Immature natural killer cell (primary cell): ENCODE data around the gene PAX3. TPM values are rescaled to one million over a fixed set of nuclear protein-coding genes. Genes with fewer than 3 reads are reported as not detected.

Experiments used
- DNase-seq, 3 donors: peaks; one replicate each; pipeline ENCODE4 v3.0.0; 2022; ENCODE audit warnings: mixed read lengths in 1 of 3
- H3K27ac Mint-ChIP-seq, 6 donors: one replicate each; pipeline ENCODE4 v1.8.0; 2020; ENCODE audit warnings: mixed read lengths in 6 of 6, mild to moderate bottlenecking in 5 of 6, inconsistent platforms in 4 of 6, moderate library complexity in 3 of 6
- H3K27me3 Mint-ChIP-seq, 3 donors: one replicate each; pipeline ENCODE4 v1.8.0; 2020 to 2021; ENCODE audit warnings: low read depth in 3 of 3, mild to moderate bottlenecking in 3 of 3, mixed read lengths in 3 of 3, moderate library complexity in 3 of 3, inconsistent platforms in 1 of 3
- H3K36me3 Mint-ChIP-seq, 3 donors: one replicate each; pipeline ENCODE4 v1.8.0; 2020; ENCODE audit warnings: mixed read lengths in 3 of 3, inconsistent platforms in 2 of 3, mild to moderate bottlenecking in 2 of 3
- H3K4me1 Mint-ChIP-seq, 2 donors: one replicate each; pipeline ENCODE4 v1.8.0; 2020; ENCODE audit warnings: inconsistent platforms in 2 of 2, mild to moderate bottlenecking in 2 of 2, mixed read lengths in 2 of 2, moderate library complexity in 1 of 2
- H3K4me3 Mint-ChIP-seq, 5 donors: one replicate each; pipeline ENCODE4 v1.8.0; 2020; ENCODE audit warnings: mild to moderate bottlenecking in 5 of 5, mixed read lengths in 5 of 5, inconsistent platforms in 3 of 5, moderate library complexity in 3 of 5
- H3K9me3 Mint-ChIP-seq, 6 donors: one replicate each; pipeline ENCODE4 v1.8.0; 2020; ENCODE audit warnings: mild to moderate bottlenecking in 6 of 6, mixed read lengths in 6 of 6, inconsistent platforms in 4 of 6, moderate library complexity in 3 of 6
- polyA plus RNA-seq, 3 donors: library from polyadenylated mRNA; unstranded; fragments of 300-500 nt; fragmentation: Illumina TruSeq; gene quantifications; one replicate each; pipeline ENCODE4 v1.2.3, GENCODE V29; 2021

Gene PAX3
- polyA plus RNA-seq = not detected

DNA sequence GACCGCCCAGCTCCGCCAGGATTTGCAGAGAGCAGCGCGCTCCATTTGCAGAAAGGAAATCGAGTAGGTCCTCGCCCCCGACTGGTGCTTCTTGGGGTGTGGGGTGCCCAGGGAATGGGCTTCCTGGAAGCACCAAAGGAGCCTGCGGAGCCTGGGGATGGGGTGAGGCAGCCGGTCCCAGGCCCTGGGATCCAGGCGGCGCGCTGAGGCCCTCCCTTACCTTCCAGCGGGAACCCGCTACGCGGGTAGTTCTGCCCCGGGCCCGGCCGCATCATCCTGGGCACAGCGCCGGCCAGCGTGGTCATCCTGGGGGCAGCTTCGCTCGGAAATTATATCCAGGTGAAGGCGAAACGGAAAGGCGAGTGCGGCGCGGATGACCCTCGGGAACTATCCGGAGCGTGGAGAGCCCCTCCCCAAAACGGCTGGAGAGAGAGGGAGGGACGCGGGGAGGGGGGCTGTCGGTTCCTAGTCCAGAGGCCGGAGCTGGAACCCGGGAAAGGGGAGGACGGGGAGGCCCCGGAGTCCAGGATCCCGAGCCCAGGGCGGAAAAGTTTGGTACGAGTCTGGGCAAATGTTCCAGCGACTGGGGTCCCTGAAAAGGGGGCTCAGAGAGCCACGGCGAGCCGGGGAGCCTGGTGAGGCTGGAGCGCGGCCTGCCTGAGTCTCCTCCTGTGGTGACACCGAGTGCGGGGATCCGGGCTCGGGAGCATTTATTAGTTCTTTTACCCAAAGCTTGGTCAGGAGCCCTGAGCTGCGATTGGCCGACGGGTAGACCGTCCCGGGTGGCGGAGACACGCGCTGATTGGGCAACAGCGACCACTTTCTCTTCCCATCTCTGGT lies at the start of gene PAX3:
TSS of gene PAX3 (minus strand) at position 688 of the 840 bp plus-strand sequence. CDS start at position 305, 383 bp downstream.
- peaks cover 11 to 28% of the 10 kb centered on the region in 2 donors for H3K4me1 Mint-ChIP-seq
- peaks cover 35 to 59% (median 55%) of the 10 kb centered on the region in 3 donors for H3K27me3 Mint-ChIP-seq
- H3K27ac Mint-ChIP-seq = no peak within 1 kb of the TSS
- H3K4me3 Mint-ChIP-seq = peak within 1 kb of the TSS in 2 of 5 donors; percentile 0 to 9
- DNase-seq = no peak
- peaks cover 2 to 36% (median 13%) of the 10 kb centered on the region in 6 donors for H3K9me3 Mint-ChIP-seq
- peaks cover 4 to 14% (median 13%) of the 10 kb centered on the region in 3 donors for H3K36me3 Mint-ChIP-seq

DNA sequence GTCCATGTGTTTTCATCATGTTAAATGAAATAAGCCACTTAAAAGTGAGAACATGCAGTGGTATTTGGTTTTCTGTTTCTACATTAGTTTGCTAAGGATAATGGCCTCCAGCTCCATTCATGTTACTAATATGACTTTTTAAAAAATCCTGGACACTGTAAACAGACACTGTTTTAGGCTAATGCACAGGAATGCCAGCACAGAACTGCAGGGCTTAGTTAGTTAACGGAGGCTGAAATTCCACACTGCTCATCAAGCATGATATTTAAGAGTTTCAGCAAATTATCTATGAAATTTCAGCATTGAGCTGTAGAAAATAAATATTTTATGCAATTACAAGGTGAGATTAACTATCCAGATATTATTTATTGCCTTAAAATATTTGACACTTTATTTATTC lies 42.5 kb upstream of the PAX3 start:
- H3K4me1 Mint-ChIP-seq = no peaks in the 10 kb centered on the region
- peaks cover 0 to 2% (median 0%) of the 10 kb centered on the region in 6 donors for H3K9me3 Mint-ChIP-seq
- no peaks in the 10 kb centered on the region for H3K27me3 Mint-ChIP-seq
- no peak overlapping the region for H3K4me3 Mint-ChIP-seq
- H3K36me3 Mint-ChIP-seq = no peaks in the 10 kb centered on the region
- DNase-seq = no peak
- no peak overlapping the region for H3K27ac Mint-ChIP-seq

DNA sequence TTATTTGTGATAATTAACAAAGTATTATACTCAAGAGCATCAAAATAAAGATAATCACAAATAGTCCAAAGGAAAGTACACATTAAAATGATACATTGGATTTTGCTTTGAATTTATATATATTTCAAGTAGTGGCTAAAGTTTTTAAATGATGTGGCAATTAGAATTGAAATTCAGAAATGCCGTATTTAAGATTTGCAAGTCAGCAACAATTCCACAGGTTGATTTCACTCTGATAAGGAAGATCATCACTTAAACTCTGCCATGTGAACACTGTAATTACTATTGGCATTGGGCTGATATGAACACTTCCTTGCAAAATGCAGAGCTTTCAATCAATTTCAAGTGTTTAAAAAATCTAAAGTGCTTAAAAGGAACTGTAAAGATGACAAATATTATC lies 39.6 kb upstream of the PAX3 start:
- H3K27me3 Mint-ChIP-seq = no peaks in the 10 kb centered on the region
- H3K9me3 Mint-ChIP-seq = peaks cover 5 to 21% (median 11%) of the 10 kb centered on the region in 6 donors
- no peak for DNase-seq
- H3K4me3 Mint-ChIP-seq = no peak overlapping the region
- H3K36me3 Mint-ChIP-seq = no peaks in the 10 kb centered on the region
- no peak overlapping the region for H3K27ac Mint-ChIP-seq
- H3K4me1 Mint-ChIP-seq = no peaks in the 10 kb centered on the region

GRCh38 chr2:222336931-222337330 lies 38.1 kb upstream of the PAX3 start:
- Mint-ChIP-seq H3K4me3 (no peak overlapping the region), H3K27ac (no peak overlapping the region)
- no peak for DNase-seq

DNA sequence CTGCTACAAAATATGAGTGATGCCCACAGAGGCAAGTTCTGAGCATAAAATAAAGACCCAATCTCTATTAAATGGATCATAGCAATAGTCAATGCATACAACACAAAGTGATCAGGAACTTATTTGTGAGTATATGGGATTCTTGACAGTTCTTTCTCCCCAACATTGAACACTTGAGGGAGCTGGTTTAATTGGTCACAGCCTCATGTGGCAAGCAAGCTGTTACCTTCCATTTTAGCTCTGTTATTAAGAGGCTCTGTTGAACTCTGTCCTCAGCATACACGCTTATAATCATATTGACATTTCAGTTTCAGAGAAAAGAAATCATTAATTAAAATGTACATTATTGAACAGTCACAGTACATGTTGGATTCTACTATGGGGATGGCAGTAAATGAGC lies 37.6 kb upstream of the PAX3 start:
- H3K27me3 Mint-ChIP-seq = peaks cover 0 to 2% (median 0%) of the 10 kb centered on the region in 3 donors
- peaks cover 7 to 23% (median 13%) of the 10 kb centered on the region in 6 donors for H3K9me3 Mint-ChIP-seq
- no peak overlapping the region for H3K4me3 Mint-ChIP-seq
- H3K36me3 Mint-ChIP-seq = no peaks in the 10 kb centered on the region
- no peaks in the 10 kb centered on the region for H3K4me1 Mint-ChIP-seq
- DNase-seq = no peak
- no peak overlapping the region for H3K27ac Mint-ChIP-seq

More at GRCh38 chr2:222336931-222337330, 38.1 kb upstream of the PAX3 start:
- Mint-ChIP-seq H3K27me3 (peaks cover 0 to 2% (median 0%) of the 10 kb centered on the region in 3 donors), H3K36me3 (no peaks in the 10 kb centered on the region), H3K9me3 (peaks cover 7 to 21% (median 13%) of the 10 kb centered on the region in 6 donors), H3K4me1 (no peaks in the 10 kb centered on the region)

DNA sequence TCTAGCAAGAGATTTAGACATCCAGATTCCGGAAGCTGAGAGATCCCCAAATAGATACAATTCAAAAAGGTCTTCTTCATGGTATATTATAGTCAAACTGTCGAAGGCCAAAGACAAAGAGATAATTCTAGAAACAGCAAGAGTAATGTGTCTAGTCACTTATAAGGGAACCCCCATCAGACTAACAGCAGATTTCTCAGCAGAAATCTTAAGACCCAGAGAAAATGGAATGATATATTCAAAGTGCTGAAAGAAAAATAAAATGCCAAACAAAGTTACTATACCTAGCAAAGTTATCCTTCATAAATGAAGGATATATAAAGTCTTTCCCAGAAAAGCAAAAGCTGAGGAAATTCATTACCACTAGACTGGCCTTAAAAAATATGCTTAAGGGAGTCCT lies 36.1 kb upstream of the PAX3 start:
- no peak for DNase-seq
- Mint-ChIP-seq H3K27me3 (peaks cover 0 to 2% (median 0%) of the 10 kb centered on the region in 3 donors), H3K4me1 (no peaks in the 10 kb centered on the region), H3K4me3 (no peak overlapping the region), H3K27ac (no peak overlapping the region), H3K9me3 (peaks cover 7 to 27% (median 13%) of the 10 kb centered on the region in 6 donors), H3K36me3 (no peaks in the 10 kb centered on the region)

GRCh38 chr2:222333397-222333796 lies 34.6 kb upstream of the PAX3 start:
- H3K36me3 Mint-ChIP-seq = no peaks in the 10 kb centered on the region
- H3K27ac Mint-ChIP-seq = no peak overlapping the region
- H3K9me3 Mint-ChIP-seq = peaks cover 7 to 27% (median 14%) of the 10 kb centered on the region in 6 donors
- H3K4me3 Mint-ChIP-seq = no peak overlapping the region
- peaks cover 0 to 2% (median 0%) of the 10 kb centered on the region in 3 donors for H3K27me3 Mint-ChIP-seq
- DNase-seq = no peak
- H3K4me1 Mint-ChIP-seq = no peaks in the 10 kb centered on the region

GRCh38 chr2:222332116-222332515 lies 33.3 kb upstream of the PAX3 start:
- Mint-ChIP-seq H3K36me3 (no peaks in the 10 kb centered on the region), H3K27me3 (peaks cover 0 to 2% (median 0%) of the 10 kb centered on the region in 3 donors), H3K4me3 (no peak overlapping the region), H3K27ac (no peak overlapping the region), H3K4me1 (no peaks in the 10 kb centered on the region), H3K9me3 (peaks cover 7 to 27% (median 14%) of the 10 kb centered on the region in 6 donors)
- no peak for DNase-seq

GRCh38 chr2:222330910-222331309 lies 32.1 kb upstream of the PAX3 start:
- no peak overlapping the region for H3K4me3 Mint-ChIP-seq
- H3K36me3 Mint-ChIP-seq = no peaks in the 10 kb centered on the region
- peaks cover 7 to 27% (median 14%) of the 10 kb centered on the region in 6 donors for H3K9me3 Mint-ChIP-seq
- H3K27ac Mint-ChIP-seq = no peak overlapping the region
- no peak for DNase-seq
- no peaks in the 10 kb centered on the region for H3K4me1 Mint-ChIP-seq
- peaks cover 0 to 2% (median 0%) of the 10 kb centered on the region in 3 donors for H3K27me3 Mint-ChIP-seq

GRCh38 chr2:222322236-222322635 lies 23.4 kb upstream of the PAX3 start:
- H3K36me3 Mint-ChIP-seq = no peaks in the 10 kb centered on the region
- peaks cover 0 to 8% (median 0%) of the 10 kb centered on the region in 6 donors for H3K9me3 Mint-ChIP-seq
- no peak for DNase-seq
- H3K27me3 Mint-ChIP-seq = peaks cover 5 to 14% (median 13%) of the 10 kb centered on the region in 3 donors
- H3K27ac Mint-ChIP-seq = no peak overlapping the region
- no peak overlapping the region for H3K4me3 Mint-ChIP-seq
- peaks cover 4 to 7% of the 10 kb centered on the region in 2 donors for H3K4me1 Mint-ChIP-seq

DNA sequence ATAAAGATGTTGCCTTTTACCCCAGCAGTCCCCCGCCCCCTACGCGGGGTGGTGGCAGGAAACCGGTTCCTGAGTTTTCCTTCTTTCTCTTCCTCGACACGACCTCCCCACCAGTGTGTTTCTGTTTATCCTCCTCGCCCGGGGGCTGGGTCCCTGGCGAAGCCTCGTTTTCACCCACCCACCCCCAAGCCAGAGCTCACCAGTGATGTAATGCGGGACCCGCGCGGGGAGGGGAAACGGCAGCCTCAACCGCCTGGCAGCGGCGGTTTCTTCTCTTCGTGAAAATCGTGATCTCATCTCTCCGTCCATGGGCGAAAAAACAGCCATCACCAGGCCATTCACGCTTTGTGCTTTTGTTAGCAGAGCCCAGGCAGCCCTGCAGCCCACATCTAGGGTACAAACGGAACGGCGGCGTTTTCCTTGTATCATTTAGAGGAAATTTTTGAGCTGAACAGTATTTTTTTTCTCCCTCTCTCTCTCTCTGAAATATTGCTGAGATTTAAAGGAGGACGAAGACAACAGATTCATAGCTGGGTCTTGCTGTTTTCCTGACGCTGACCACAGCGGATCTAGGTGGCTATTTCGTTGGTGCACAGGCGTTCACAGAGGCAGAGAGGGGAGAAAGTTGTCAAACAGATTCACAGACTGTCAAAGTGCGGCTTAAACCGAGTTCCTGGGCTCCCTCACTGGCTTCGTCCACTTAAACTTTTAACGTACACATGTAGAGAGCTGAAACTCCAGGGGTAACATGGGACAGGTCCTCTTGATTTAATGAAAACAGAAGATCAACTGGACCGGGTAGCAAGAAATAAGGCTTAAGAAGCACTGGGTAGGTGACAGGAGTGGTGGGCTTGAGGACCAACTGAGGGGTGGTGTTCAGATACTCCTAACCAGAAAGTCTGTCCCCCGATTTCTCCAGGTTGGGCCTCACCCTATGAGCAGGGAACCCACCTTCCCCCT lies 21.9 kb upstream of the PAX3 start:
- H3K27ac Mint-ChIP-seq = no peak overlapping the region
- peak overlapping the region in 4 of 5 donors; percentile 22 to 64 (median 37) for H3K4me3 Mint-ChIP-seq
- H3K9me3 Mint-ChIP-seq = peaks cover 0 to 8% (median 0%) of the 10 kb centered on the region in 6 donors
- DNase-seq = no peak
- peaks cover 4 to 7% of the 10 kb centered on the region in 2 donors for H3K4me1 Mint-ChIP-seq
- no peaks in the 10 kb centered on the region for H3K36me3 Mint-ChIP-seq
- peaks cover 5 to 15% (median 14%) of the 10 kb centered on the region in 3 donors for H3K27me3 Mint-ChIP-seq

GRCh38 chr2:222319586-222320435 lies 21.0 kb upstream of the PAX3 start:
- DNase-seq = no peak
- peaks cover 0 to 8% (median 0%) of the 10 kb centered on the region in 6 donors for H3K9me3 Mint-ChIP-seq
- no peak overlapping the region for H3K27ac Mint-ChIP-seq
- peaks cover 4 to 17% (median 14%) of the 10 kb centered on the region in 3 donors for H3K27me3 Mint-ChIP-seq
- peaks cover 4 to 7% of the 10 kb centered on the region in 2 donors for H3K4me1 Mint-ChIP-seq
- peak overlapping the region in 1 of 5 donors; percentile 36 for H3K4me3 Mint-ChIP-seq
- H3K36me3 Mint-ChIP-seq = no peaks in the 10 kb centered on the region
